Thyroid gland (tissue), 4 donors: ENCODE results near the gene DTNBP1.

Experiments used
- POLR2A ChIP-seq, 2 donors: fragments of 450-650 bp; IDR thresholded peaks; one replicate each; pipeline ENCODE4 v1.6.1; 2017; ENCODE audit warnings: antibody characterized with exemption in 2 of 2, mild to moderate bottlenecking in 2 of 2, moderate library complexity in 1 of 2
- TF ChIP-seq, protein P1 (sequence below), 6 experiments: fragments of 200-600 bp in 3 of 6; fragments of 450-650 bp in 3 of 6; sonication (generic) in 3 of 6; IDR thresholded peaks; one replicate each; pipeline ENCODE4 v1.5.1; 2016 to 2019; ENCODE audit warnings: antibody characterized with exemption in 6 of 6, mild to moderate bottlenecking in 2 of 6, inconsistent platforms in 1 of 6, moderate library complexity in 1 of 6

DNA sequence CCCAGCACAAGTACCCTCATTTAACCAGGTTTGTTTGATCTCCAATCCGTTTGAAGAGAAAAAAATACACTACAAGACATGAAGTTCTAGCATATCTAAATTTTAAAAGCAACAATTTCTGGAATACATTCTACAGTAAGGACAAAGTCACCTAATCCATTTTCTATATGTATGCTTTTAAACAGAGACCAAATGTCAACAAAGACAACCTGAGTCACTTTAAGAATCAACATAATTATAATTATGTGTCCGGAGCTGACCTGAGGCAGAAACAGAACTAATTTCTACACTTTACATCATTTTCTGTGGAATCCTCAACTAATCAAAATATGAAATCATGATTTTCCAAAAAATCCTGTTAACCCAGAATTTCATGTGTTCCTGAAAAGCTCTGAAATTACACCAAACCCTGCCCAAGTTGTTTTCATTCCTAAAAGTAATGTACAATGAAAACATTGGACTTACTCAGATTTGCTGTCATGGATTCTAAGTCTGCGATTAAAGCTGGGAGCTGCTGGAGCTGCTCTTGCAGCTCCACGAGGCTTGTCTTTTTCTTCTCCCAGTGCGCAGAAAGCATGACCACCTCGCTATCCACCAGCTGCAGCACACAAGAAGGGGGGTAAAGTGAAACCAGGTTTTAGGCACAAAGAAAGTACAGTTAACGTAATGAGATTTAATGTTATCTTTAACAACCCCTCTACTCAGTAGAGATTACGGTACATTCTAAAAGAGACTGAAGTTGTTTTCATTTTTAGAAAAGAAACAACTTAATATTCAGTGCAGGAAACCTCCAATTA is 35.8 kb downstream of the DTNBP1 start:
- TF ChIP-seq POLR2A (IDR thresholded peaks at IDR 0.05): no peak
- TF ChIP-seq, protein P1, sequence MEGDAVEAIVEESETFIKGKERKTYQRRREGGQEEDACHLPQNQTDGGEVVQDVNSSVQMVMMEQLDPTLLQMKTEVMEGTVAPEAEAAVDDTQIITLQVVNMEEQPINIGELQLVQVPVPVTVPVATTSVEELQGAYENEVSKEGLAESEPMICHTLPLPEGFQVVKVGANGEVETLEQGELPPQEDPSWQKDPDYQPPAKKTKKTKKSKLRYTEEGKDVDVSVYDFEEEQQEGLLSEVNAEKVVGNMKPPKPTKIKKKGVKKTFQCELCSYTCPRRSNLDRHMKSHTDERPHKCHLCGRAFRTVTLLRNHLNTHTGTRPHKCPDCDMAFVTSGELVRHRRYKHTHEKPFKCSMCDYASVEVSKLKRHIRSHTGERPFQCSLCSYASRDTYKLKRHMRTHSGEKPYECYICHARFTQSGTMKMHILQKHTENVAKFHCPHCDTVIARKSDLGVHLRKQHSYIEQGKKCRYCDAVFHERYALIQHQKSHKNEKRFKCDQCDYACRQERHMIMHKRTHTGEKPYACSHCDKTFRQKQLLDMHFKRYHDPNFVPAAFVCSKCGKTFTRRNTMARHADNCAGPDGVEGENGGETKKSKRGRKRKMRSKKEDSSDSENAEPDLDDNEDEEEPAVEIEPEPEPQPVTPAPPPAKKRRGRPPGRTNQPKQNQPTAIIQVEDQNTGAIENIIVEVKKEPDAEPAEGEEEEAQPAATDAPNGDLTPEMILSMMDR (IDR thresholded peaks at IDR 0.05): no peak
